Hematopoietic multipotent progenitor cell treated with erythropoietin and hydrocortisone succinate and interleukin-3 and kit ligand, for 4 days (in vitro differentiated cells): ENCODE measurements around the gene ITGAE.
"Not testable (repeated sequence)": the region's sequence is repeated elsewhere in the genome, so short reads cannot be mapped to it uniquely, and the experiment has no call there.

Experiments used
- DNase-seq: peaks from one replicate; pipeline ENCODE4 v3.0.0-alpha.2; 2015

Gene ITGAE

DNA sequence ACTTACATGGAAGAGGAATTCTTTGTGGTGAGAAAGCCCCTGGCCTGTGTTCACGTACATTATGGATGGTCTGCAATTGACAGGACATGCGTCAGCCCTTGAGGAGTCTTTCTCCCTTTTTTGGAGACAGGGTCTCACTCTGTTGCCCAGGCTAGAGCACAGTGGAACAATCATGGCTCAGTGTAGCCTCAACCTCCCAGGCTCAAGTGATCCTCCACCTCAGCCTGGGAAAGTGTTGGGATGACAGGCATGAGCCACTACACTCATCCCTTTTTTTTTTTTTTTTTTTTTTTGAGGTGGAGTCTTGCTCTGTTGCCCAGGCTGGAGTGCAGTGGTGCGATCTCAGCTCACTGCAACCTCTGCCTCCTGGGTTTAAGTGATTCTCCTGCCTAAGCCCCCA, 72.9 kb downstream of the ITGAE start:
- not testable (repeated sequence) for DNase-seq

DNA sequence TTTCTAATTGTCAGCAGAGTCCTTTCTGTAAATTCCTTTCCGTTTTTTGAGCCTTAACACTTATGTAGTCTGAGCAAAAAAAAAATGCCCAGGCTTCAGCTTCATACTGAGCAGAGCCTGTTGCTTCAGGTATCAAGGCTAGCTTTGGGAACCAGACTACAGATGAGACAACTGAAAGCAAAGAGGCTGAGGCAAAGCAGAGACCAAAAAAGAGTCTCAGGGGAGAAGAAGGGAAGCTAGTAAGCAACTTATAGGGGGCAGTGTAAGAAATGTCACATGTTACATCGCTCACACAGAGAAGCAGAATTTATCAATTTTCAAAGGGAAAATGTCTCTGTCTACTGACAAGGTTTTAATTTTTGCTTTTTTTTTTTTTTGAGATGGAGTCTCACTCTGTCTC, 73.9 kb downstream of the ITGAE start:
- DNase-seq, result no peak

DNA sequence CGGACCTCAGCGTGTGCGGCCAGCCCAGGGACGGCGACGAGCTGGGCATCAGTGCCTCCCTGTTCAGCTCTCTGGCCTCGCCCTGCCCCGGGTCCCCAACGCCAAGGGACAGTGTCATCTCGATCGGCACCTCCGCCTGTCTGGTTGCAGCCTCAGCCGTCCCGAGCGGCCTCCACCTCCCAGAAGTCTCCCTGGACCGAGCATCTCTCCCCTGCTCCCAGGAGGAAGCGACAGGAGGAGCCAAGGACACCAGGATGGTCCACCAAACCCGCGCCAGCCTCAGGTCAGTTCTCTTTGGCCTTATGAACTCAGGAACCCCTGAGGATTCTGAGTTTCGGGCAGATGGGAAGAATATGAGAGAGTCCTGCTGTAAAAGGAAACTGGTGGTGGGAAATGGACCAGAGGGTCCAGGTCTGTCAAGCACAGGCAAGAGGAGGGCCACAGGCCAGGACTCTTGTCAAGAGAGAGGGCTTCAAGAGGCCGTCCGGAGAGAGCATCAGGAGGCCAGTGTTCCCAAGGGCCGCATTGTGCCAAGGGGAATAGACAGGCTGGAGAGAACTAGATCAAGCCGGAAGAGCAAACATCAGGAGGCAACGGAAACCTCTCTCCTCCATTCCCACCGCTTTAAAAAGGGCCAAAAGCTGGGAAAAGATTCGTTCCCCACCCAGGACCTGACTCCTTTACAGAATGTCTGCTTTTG, 76.5 kb downstream of the ITGAE start:
- no peak for DNase-seq

DNA sequence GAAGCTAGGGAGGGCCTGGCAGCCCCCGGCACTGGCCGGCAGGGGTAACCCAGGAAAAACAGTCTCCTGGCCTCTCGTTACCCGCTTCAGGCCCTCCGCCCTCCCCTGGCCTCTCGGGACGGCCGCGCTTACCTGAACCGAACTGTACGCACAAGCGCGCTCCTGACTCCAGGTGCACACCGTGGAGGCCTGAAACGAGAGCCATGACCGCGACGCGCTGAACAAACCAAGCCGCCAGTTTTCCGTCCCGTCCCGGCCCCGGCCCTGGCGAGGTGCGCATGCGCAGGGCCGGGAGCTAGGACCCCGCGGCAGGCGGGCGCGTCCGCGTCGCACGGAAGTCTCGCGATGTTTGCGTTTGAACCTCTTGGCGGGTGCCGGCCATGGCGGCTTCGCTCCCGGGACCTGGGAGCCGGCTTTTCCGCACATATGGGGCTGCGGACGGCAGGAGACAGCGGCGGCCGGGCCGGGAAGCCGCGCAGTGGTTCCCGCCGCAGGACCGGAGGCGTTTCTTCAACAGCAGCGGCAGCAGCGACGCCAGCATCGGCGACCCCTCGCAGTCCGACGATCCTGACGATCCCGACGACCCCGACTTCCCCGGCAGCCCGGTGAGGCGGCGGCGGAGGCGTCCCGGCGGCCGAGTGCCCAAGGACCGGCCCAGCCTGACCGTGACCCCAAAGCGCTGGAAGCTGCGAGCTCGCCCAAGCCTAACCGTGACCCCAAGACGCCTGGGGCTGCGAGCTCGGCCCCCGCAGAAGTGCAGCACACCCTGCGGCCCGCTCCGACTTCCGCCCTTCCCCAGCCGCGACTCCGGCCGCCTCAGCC, 77.2 kb downstream of the ITGAE start, which contains the start of gene HASPIN:
Gene HASPIN (plus strand): TSS at position 348 of the 822 bp plus-strand sequence. CDS start 33 bp downstream, at position 381.
- DNase-seq, result peak; percentile 97

DNA sequence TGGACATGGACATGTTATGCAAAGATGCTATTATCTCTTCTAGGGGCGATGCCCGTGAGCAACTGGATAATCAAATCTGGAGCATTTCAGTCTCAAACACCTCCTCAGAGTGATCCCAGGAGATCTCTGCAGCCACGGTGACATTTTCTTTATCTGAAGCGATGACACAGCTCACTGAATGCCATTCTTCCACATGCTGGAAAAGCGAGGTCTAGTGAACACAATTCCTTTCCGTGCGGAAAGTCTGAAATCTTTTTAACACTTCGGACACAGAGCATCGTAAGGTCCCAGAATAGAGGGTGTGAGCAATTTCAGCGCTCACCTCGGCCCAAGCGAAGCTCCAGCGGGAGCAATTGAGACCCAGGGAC, 77.8 kb downstream of the ITGAE start:
- DNase-seq, result no peak

DNA sequence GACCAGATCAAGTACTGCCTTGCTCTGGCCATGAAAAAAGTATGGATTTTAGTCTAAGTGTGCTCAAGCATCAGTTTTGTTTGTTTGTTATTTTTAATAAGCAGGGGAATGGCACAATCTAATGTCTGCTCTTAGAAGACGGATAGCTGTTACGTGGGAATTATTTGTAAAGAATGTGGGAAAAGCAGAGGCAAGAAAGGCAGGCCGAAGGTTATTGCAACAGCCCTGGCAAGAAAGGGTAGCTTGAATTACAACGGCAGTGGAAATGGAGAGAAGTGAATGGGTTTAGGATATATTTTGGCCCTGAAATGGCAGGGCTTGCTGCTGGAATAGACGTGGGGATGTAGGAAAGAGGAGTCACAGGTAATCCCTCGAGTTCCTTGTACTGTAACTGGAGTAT, 78.3 kb downstream of the ITGAE start:
- DNase-seq, result no peak

DNA sequence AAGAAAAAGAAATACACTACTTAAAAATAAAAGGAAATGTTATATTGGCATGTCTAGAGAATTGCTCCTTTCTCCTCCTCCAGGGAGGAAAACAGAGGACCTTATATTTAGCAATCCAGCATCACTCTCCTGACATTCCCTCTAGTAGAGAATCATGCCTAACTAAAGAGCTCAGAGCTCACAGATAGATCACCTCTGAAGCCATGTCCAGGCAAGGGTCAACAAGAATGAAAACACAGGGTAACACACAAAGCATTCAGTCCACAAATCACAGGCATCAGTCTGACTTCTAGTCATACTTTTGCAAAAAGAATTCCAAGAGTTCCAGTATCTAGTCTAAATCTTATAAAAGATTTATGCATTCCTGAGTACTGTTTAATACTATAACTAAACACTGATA, 81.7 kb downstream of the ITGAE start:
- DNase-seq, result no peak

DNA sequence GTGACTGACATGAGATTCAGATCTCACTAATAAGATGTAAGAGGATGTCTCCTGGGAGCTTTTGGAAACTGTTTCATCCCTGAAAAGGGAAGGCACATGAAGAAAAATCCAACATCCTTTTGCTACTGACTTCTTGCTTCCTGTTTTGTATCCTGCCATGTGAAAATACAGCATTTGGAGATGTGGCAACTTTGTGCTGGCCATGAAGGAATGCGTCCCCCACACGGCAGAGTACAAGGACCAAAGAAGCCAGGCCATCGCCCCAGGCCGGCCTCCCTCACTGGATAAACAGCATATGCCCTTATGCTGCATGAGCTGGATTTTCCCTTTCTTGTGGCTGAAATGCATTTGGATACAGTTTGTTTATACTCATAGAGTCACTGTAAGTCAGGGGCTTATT, 82.8 kb downstream of the ITGAE start:
- no peak for DNase-seq

DNA sequence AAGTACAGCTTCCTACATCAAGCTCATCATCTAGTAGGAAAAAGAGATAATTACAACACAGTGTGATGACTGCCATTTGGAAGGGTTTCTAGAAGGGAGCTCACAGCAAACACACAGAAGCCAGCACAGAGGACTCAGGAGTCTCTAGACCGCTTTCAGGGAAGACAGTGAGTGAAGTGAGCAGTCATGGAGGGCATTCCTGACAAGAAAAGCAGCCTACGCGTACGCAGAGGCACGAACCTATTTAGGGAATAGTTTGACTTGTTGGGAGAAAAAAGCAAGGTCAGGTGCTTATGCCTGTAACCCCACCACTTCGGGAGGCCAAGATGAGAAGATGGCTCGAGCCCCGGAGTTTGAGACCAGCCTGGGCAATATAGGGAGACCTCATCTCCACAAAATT, 85.7 kb downstream of the ITGAE start:
- DNase-seq, result no peak

DNA sequence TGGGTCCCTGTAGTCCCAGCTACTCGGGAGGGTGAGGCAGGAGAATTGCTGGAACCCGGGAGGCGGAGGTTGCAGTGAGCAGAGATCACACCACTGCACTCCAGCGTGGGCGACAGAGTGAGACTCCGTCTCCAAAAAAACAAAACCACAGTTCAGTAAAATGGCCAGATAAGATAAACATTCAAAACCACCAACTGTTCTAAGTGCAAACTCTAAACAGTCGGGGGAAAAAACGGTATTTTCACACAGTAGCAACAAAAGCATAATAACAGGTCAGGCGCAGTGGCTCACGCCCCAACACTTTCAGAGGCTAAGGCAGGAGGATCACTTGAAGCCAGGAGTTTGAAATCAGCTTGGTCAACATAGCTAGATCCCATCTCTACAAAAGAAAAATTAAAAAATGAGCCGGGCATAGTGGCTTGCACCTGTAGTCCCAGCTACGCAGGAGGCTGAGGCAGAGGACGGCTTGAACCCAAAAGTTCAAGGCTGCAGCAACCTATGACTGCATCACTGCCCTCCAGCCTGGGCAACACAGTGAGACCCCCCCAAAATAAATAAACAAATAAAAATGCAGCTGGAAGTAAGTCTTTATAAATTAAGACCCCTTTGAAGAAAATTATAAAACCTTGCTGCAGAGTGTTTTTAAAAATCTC, 88.1 kb downstream of the ITGAE start:
- peak; percentile 97 for DNase-seq

DNA sequence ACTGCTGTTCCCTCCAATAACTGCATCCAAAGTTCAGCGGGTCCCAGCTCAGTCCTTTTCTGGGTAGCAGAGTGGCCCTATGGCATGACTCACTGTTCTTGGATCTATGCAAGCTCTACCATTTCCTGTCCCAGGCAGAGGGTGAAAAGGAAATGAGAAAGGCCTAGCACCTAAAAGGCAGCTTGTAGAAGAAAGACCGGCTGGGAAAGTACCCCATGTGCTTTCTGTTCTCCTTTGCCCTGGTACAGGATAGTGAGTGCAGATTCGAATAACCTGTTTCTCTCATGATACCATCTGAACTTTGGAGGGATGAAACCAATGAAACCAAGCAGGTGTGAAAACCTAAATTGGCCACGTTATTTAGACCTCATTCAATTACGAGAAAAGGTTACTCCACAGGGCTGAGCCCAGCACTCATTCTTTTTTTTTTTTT, 90.0 kb downstream of the ITGAE start:
- DNase-seq, result peak; percentile 82

DNA sequence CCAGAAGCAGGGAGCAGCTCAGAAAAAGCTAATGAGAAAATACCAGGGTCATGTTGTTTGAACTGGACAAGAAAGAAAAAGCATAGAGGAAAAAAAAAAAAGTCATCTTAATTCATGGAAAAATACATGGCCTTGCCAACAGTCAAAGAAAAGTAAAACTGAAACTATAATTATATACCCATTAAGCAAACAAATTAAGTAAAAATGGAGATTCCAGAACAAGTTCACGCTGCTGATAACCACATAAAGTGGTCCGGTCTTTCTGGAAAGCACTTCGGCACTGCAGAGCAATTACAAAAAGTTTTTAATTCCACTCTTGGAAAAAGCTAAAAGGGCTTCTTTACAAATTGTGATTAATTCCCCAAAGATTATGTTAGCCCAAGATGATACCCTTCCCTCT, 92.6 kb downstream of the ITGAE start:
- no peak for DNase-seq

DNA sequence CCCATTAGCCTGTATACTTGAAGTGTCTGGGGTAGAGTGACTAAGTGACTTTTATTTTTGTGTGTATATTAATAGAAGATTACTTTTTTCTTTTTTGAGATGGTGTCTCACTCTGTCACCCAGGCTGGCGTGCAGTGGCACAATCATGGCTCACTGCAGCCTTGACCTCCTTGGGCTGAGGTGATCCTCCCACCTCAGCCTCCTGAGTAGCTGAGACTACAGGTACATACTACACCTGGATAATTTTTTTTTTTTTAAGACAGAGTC, 95.3 kb downstream of the ITGAE start:
- DNase-seq, result not testable (repeated sequence)

DNA sequence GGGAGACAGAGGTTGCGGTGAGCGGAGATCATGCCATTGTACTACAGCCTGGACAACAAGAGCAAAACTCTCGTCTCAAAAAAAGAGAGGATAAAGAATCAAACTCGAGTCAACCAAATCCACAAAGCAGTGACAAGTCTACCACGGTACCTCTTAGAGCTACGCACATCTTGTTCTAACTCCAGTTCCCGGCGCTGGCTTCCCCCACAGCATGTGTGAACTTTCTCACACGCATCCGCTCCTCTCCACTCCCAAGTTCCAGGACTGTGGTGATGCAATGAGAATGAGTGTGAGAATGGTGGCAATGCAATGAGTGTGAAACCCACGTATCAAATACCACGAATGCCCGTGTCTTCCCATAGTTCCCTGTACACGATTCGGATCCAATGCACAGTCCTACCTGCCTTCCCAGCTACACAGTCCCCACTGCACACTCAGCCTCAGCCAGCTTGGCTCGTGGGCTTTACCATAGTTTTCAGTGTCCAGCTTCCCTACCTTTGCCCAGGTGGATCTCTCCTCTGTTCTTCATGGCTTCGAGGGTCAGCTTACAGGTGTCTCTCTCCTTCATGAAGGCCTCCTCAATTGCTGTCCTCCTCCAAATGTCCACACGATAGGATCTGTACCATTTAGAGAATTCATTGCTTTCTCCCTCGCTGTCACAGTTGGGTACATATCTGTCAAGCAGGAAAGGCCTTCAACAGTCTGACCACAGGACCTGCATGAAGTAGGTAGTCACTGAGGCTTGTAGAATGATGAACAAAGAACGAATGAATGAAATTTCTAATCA, 95.9 kb downstream of the ITGAE start:
- DNase-seq, result no peak

DNA sequence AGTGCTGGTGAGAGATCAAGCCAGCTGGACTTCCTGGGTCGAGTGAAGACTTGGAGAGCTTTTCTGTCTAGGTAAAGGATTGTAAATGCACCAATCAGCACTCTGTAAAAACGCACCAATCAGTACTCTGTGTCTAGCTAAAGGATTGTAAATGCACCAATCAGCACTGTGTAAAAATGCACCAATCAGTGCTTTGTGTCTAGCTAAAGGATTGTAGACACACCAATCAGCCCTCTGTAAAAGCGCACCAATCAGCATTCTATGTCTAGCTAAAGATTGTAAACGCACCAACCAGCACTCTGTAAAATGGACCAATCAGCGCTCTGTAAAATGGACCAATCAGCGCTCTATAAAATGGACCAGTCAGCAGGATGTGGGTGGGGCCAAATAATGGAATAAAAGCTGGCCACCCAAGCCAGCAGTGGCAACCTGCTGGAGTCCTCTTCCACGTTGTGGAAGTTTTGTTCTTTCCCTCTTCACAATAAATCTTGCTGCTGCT, 98.9 kb downstream of the ITGAE start:
- not testable (repeated sequence) for DNase-seq

DNA sequence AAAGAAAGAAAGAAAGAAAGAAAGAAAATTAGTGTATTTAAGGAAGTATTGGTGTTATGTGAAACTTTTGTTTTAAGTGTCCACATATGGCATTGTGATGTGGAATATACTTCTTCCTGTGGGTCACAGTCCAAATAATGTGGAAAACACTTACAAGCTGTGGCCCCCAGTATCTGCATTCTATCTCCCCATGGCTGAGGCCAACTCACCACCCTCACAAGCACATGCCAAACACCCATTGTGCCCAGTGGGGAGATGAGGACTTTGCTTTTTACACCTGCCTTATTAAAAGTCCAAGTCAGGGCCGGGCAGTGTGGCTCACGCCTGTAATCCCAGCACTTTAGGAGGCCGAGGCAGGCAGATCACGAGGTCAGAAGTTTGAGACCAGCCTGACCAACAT, 101.0 kb downstream of the ITGAE start:
- no peak for DNase-seq

DNA sequence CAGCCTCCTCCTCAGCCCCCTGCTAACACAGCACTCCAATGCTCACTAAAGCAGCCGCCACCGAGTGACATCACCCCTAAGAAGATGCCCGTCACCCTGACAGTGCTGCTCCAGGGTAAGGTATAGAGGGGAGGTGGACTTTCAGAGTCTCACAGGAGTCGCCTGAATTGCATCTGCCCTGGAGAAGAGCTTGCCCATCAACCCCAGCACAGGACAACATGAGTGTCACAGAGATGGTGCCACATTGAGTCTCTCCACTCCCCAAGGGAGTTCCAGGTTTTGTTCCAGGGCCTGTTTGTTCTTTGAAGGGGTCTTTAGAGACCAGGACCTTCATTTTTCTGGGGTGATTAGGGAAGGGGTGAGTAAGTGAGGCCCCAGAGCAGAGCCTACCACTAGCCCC, 102.8 kb downstream of the ITGAE start:
- no peak for DNase-seq

DNA sequence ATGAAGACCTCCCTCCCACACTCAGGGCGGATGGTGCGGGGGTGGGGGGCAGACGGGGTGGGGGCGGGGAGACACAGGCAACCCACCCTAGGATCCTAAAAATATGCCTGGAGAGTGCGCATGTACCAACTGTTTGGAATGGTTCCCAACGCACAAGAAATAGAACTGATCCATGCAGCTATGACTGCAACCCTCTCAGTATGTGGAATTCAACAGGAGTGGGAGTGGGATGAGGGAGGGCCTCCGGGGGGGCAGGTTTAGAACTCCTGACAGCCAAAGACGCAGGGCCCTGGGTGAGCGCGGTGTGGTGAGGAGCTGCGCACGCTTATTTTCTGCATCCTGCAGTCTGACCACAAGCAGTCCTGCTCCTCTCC, 103.9 kb downstream of the ITGAE start:
- DNase-seq, result no peak

DNA sequence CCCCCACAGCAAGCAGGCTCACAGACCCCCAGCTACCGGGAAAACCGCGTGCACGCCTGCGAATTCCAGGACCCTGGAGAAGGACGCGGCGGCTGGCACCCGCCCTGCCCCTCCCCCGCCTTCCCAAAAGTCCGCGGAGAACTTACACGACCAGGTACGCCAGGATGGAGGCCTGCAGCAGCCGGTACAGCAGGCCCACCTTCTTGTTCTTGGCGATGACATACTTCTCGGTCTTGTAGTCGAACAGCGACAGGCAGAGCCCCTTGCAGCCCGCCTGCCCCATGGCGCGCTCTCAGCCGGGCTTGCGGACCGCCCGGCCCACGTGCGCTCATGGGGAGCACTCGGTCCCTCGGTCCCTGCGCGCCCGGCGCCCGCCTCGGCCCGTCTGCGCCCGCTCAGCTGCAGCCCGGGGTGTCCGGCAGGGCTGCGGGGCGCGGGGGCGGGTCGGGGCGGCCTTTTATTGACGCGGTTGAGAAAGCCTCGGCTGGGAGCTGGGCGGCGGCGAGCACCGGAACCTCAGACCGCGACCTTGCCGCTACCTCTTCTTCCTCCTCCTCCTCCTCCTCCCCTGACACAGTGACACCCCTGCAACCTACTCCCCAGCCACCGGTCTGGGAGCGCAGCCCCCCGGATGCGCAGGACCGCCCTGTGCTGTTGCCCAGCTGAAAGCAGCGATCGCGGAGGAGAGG, 105.1 kb downstream of the ITGAE start, which contains the start of gene P2RX5:
Gene P2RX5 (minus strand): TSS at position 433 of the 689 bp plus-strand sequence. CDS start 150 bp downstream, at position 283.
- peak; percentile 80 for DNase-seq

DNA sequence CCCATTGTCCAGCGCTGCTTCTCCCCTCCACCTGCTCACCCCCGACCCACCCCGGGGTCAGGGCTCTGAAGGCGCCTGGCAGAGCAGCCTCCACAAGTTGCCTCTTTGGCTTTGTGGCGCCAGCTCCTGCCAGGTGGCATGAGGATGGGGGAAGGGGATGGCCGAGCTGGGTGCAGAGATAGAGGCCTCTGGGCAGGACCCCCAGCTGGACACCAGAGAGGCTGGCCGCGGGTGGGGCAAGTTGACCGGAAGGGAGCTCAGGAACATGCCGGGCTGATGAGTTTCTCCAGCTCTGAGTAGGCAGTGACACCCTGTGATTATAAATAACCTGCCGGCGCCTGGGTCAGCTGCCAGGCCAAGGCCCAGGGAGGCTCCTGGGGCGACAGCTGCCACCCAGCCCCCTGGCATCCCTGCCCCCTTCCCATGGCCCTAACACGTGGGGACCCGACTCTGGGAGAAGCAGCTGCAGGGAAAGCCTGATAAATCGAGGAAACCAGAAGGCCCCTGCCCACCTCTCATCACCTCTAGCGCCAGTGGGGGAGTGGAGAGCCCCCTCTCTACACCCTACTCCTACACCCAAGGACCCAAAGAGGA, 105.8 kb downstream of the ITGAE start:
- DNase-seq, result no peak

DNA sequence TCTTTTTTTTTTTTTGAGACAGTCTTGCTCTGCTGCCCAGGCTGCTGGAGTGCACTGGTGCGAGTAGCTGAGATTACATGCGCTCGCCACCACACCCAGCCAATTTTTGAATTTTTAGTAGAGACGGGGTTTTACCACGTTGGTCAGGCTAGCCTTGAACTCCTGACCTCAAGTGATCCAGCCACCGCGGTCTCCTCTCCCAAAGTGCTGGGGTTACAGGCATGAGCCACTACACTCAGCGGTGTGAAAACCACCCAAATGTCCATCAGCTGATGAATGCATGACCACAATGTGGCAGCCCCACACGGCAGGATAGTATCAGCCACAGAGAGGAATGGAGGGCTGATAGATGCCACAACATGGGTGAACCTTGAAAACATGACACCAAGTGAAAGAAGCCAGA, 107.2 kb downstream of the ITGAE start:
- peak; percentile 75 for DNase-seq

DNA sequence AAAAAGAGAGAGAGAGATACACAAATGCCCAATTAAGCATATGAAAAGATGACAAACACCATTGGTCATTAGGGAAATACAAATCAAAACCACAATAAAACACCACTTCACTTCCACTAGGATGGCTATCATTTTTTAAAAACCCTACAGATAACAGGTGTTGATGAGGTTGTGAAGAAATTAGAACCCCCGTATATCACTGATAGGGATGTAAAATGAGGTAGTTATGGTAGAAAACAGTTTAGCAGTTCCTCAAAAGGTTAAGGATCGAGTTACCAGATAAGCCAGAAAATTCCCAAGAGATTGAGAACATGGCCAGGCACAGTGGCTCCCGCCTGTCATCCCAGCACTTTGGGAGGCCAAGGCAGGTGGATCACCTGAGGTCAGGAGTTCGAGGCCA, 107.8 kb downstream of the ITGAE start:
- no peak for DNase-seq
